ENCODE data around the gene NCAPD3. TPM values are rescaled to one million over a fixed set of nuclear protein-coding genes. Genes with fewer than 3 reads are reported as not detected.

The NCAPD3 gene
- total RNA-seq, 1 donor from 2014 or later, result 17.2 TPM

DNA sequence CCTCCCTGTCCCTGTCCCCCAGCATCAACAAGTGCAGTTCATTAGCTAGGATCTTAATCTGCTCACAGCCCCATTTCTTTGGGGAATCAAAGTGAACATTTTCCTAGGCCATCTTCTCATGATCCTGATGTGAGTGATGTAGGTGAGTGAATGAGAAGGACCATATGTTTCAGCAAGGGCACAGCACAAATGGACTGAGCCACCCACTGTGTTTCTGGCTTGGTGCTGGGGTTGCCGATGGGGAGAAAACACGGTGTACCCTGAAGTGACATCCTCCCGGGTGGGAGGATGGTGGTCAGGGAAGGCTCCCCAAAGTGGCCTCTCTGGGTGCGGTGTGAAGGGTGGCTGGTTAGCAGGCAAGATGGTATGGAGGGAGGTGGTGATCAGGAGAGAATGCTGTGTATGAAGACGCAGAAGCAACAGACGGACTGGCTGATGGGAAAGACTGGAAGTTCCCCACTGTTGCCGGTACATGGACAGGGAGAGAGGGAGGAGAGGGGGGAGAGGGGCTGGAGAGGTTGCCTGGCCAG lies 82.7 kb downstream of the NCAPD3 start:
- Histone ChIP-seq H3K4me1 (peaks cover 6% of the 10 kb centered on the region), H3K4me3 (no peak overlapping the region), H3K27ac (replicated peaks) (no peak overlapping the region), H3K36me3 (peaks cover 18% of the 10 kb centered on the region), H3K27me3 (ENCODE audit: low read depth) (no peaks in the 10 kb centered on the region), H3K9me3 (replicated peaks) (no peaks in the 10 kb centered on the region)
- intact Hi-C loops (cut with micrococcal nuclease), result no loop called here
- TF ChIP-seq, protein P1, sequence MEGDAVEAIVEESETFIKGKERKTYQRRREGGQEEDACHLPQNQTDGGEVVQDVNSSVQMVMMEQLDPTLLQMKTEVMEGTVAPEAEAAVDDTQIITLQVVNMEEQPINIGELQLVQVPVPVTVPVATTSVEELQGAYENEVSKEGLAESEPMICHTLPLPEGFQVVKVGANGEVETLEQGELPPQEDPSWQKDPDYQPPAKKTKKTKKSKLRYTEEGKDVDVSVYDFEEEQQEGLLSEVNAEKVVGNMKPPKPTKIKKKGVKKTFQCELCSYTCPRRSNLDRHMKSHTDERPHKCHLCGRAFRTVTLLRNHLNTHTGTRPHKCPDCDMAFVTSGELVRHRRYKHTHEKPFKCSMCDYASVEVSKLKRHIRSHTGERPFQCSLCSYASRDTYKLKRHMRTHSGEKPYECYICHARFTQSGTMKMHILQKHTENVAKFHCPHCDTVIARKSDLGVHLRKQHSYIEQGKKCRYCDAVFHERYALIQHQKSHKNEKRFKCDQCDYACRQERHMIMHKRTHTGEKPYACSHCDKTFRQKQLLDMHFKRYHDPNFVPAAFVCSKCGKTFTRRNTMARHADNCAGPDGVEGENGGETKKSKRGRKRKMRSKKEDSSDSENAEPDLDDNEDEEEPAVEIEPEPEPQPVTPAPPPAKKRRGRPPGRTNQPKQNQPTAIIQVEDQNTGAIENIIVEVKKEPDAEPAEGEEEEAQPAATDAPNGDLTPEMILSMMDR (IDR thresholded peaks at IDR 0.05; ENCODE audit: borderline replicate concordance), result no peak
- DNase-seq, result no peak

DNA sequence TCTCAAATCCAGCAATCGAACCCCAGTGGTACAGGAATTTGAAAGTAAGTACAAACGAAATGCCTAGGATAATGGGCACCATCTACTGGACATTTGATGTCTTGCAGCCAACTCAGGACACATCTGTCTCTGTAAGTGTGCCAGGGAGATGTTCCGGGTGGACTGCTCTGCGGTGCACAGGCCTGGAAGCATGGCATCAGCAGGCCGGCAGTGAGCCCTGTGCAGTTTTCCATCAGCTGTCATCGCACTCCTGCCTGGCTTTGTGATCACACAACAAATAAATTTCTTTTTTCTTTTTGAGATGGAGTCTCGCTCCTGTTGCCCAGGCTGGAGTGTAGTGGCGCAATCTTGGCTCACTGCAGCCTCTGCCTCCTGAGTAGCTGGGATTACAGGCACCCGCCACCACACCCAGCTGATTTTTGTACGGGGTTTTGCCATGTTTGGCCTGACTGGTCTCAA lies 83.9 kb downstream of the NCAPD3 start:
- TF ChIP-seq, protein P1 (IDR thresholded peaks at IDR 0.05; ENCODE audit: borderline replicate concordance), result peak; percentile 94
- Histone ChIP-seq H3K36me3 (peaks cover 15% of the 10 kb centered on the region), H3K9me3 (replicated peaks) (no peaks in the 10 kb centered on the region), H3K4me1 (peaks cover 6% of the 10 kb centered on the region), H3K4me3 (no peak overlapping the region), H3K27ac (replicated peaks) (peak overlapping the region; percentile 35), H3K27me3 (ENCODE audit: low read depth) (no peaks in the 10 kb centered on the region)
- intact Hi-C loops (cut with micrococcal nuclease), result loop anchor here (2.0 to 10.0 kb wide), 2 partner anchors 89 to 215 kb away; no protein-coding TSS in a partner anchor
- no peak for DNase-seq

DNA sequence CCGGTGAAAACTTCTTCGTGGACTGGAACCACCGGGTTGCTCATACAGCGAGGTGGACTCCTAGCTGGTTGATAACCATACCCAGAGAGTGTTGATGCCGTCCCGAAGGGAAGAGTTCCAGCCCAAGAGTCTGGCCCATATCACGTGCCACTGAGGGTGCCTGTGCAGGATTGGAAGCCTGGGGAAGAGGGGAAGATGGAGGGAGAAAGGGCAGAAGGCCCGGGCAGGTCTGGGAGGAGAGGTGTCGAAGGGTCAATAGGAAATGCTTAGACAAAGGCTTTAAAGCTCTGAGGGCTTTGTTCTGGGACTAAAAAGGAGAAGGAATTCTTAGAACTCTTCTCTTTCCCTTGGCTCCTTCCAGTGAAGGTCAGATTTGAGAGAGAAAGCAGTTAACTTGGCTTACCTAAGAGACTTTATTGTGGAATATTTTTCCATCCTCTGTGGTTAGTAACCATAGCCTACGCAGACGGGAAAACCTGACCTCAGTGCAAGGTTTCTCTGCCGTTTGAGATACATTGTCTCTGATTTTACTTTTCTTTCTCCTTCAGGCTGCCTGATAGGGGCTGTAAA lies 84.4 kb downstream of the NCAPD3 start:
- Histone ChIP-seq H3K4me1 (peaks cover 6% of the 10 kb centered on the region), H3K36me3 (peaks cover 10% of the 10 kb centered on the region), H3K4me3 (no peak overlapping the region), H3K27ac (replicated peaks) (peak overlapping the region; percentile 35), H3K27me3 (ENCODE audit: low read depth) (no peaks in the 10 kb centered on the region), H3K9me3 (replicated peaks) (peaks cover 2% of the 10 kb centered on the region)
- TF ChIP-seq, protein P1 (IDR thresholded peaks at IDR 0.05; ENCODE audit: borderline replicate concordance), result no peak
- DNase-seq, result no peak
- intact Hi-C loops (cut with micrococcal nuclease), result loop anchor here (2.0 to 10.0 kb wide), 2 partner anchors 89 to 215 kb away; no protein-coding TSS in a partner anchor

DNA sequence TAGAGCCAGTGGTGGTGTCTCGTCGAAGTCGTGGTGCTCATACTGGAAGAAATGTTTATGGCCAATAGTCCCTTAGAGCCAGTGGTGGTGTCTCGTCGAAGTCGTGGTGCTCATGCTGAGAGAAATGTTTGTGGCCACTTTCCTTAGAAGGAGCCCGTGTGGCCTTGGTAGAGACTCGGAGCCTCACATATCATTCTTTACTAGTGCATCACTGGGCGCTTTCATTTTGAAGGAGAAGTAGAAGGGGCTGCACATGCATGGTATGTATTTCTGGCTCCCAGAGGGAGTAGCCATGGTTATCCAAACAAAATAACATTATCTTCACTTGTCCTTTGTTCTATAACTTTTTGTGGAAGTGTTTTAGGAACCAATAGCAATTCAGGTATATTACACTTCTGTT lies 85.4 kb downstream of the NCAPD3 start:
- intact Hi-C loops (cut with micrococcal nuclease), result loop anchor here (2.0 to 10.0 kb wide), 2 partner anchors 88 to 214 kb away; no protein-coding TSS in a partner anchor
- peaks cover 12% of the 10 kb centered on the region for H3K9me3 ChIP-seq (replicated peaks)
- peaks cover 6% of the 10 kb centered on the region for H3K4me1 ChIP-seq
- TF ChIP-seq, protein P1 (IDR thresholded peaks at IDR 0.05; ENCODE audit: borderline replicate concordance), result no peak
- H3K27ac ChIP-seq (replicated peaks), result no peak overlapping the region
- H3K4me3 ChIP-seq, result no peak overlapping the region
- no peak for DNase-seq
- H3K36me3 ChIP-seq, result peaks cover 8% of the 10 kb centered on the region
- H3K27me3 ChIP-seq (ENCODE audit: low read depth), result no peaks in the 10 kb centered on the region

DNA sequence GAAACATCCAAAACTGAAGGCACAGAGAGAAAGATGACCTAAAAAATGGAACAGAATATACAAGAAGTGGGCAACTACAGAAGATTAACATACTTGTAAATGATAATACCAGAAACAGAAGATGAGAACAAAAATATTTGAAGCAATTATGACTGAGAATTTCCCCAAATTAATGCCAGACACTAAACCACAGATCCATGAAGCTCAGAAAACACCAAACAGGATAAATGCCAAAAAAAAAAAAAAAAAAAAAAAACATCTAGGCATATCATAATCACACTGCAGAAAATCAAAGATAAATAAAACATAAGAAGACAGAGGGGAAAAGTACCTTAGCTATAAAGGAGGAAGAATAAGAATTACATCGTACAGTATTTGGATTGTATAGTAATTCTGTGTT lies 89.6 kb downstream of the NCAPD3 start:
- peaks cover under 1% of the 10 kb centered on the region for H3K4me1 ChIP-seq
- peaks cover 41% of the 10 kb centered on the region for H3K9me3 ChIP-seq (replicated peaks)
- no peak overlapping the region for H3K4me3 ChIP-seq
- H3K27ac ChIP-seq (replicated peaks), result no peak overlapping the region
- H3K36me3 ChIP-seq, result peaks cover 16% of the 10 kb centered on the region
- TF ChIP-seq, protein P1 (IDR thresholded peaks at IDR 0.05; ENCODE audit: borderline replicate concordance), result no peak
- no peak for DNase-seq
- H3K27me3 ChIP-seq (ENCODE audit: low read depth), result no peaks in the 10 kb centered on the region
- intact Hi-C loops (cut with micrococcal nuclease), result loop anchor here (10.0 kb wide), 1 partner anchor 209 kb away; no protein-coding TSS in a partner anchor
